G401 (cell line): Measurements from ENCODE around the gene APOA1. TPM values are rescaled to one million over a fixed set of nuclear protein-coding genes. Genes with fewer than 3 reads are reported as not detected.

ENCODE experiments used
- DNase-seq: peaks from one replicate; pipeline ENCODE4 v3.0.0-alpha.2; 2015; ENCODE audit warnings: low spot score
- in situ Hi-C: cut with HindIII; loops from 2 replicates; pipeline ENCODE4 v1.10.0; 2016; ENCODE audit warnings: low sequenced_read_pairs, mixed read lengths
- total RNA-seq: library from RNA; depleted of rRNA; stranded (reverse); fragments of >200 nt; shearing (Covaris generic); gene quantifications from 2 replicates; pipeline ENCODE4 v1.2.3, GENCODE V29; 2014; rRNA removed

Gene APOA1
- total RNA-seq, 1 experiment from 2014 or later, result not detected

GRCh38 chr11:116793772-116794097 is 43.7 kb downstream of the APOA1 start:
- peak; percentile 28 for DNase-seq
- in situ Hi-C loops, result no loop called here

GRCh38 chr11:116792869-116793771 is 44.3 kb downstream of the APOA1 start:
- DNase-seq, result no peak
- in situ Hi-C loops, result no loop called here

- in situ Hi-C loops, result no loop called here
- no peak for DNase-seq
Measured at GRCh38 chr11:116792144-116792868, 45.1 kb downstream of the APOA1 start.

- in situ Hi-C loops, result no loop called here
- DNase-seq, result no peak
Measured at GRCh38 chr11:116791813-116792143, 45.6 kb downstream of the APOA1 start, which contains the start of gene APOA5. Gene APOA5 (minus strand): TSS chr11:116791879. CDS start chr11:116791860, 19 bp downstream.

- in situ Hi-C loops, result no loop called here
- peak; percentile 85 for DNase-seq
Measured at GRCh38 chr11:116791002-116791812, 46.2 kb downstream of the APOA1 start.

GRCh38 chr11:116790167-116791001 is 47.0 kb downstream of the APOA1 start:
- no peak for DNase-seq
- in situ Hi-C loops, result no loop called here

- in situ Hi-C loops, result no loop called here
- DNase-seq, result no peak
Measured at GRCh38 chr11:116788975-116789374, 48.4 kb downstream of the APOA1 start.

- in situ Hi-C loops, result no loop called here
- DNase-seq, result no peak
Measured at GRCh38 chr11:116788534-116788933, 48.9 kb downstream of the APOA1 start.

- in situ Hi-C loops, result no loop called here
Measured at GRCh38 chr11:116787786-116788486, 49.5 kb downstream of the APOA1 start, which contains the start of gene ZPR1. Gene ZPR1 (minus strand): TSS chr11:116788023. CDS start chr11:116787990, 33 bp downstream.

GRCh38 chr11:116787436-116787785 is 50.0 kb downstream of the APOA1 start:
- peak; percentile 15 for DNase-seq
- in situ Hi-C loops, result no loop called here

More at GRCh38 chr11:116787786-116788486, 49.5 kb downstream of the APOA1 start, which contains the start of gene ZPR1:
- DNase-seq, result peak; percentile 89

- DNase-seq, result no peak
- in situ Hi-C loops, result no loop called here
Measured at GRCh38 chr11:116786966-116787365, 50.5 kb downstream of the APOA1 start.

- in situ Hi-C loops, result no loop called here
- DNase-seq, result no peak
Measured at GRCh38 chr11:116786326-116786725, 51.1 kb downstream of the APOA1 start.

Other genes with a start within 250 kb of the APOA1 start
- 35.0 and 37.7 TPM in 2 replicates for gene BUD13, start 64.6 kb downstream of the APOA1 start, total RNA-seq
- gene ZPR1, start 49.6 kb downstream of the APOA1 start, total RNA-seq, result 35.9 and 42.7 TPM in 2 replicates
- not detected in 2 replicates for gene APOA5, start 45.7 kb downstream of the APOA1 start, total RNA-seq
- not detected in 2 replicates for gene APOA4, start 14.3 kb downstream of the APOA1 start, total RNA-seq
- gene APOC3, start 7.7 kb downstream of the APOA1 start, total RNA-seq, result not detected in 2 replicates